Gastrocnemius medialis (tissue), 4 donors: Measurements from ENCODE around the gene CDKL4. TPM values are rescaled to one million over a fixed set of nuclear protein-coding genes. Genes with fewer than 3 reads are reported as not detected.
"Not testable (repeated sequence)": the region's sequence is repeated elsewhere in the genome, so short reads cannot be mapped to it uniquely, and the experiment has no call there.

ENCODE experiments used
- ATAC-seq, 2 donors: fragments of 150-250 bp; one replicate each; pipeline ENCODE4 v1.9.1; 2016
- DNase-seq, 2 donors: peaks; one replicate each; pipeline ENCODE4 v3.0.0-alpha.2; 2019
- H3K27ac ChIP-seq, 4 donors: fragments of 200-600 bp; sonication (generic); 1 replicate in 1 of 4; 2 replicates in 3 of 4; pipeline ENCODE4 v1.5.1; 2016 to 2018; ENCODE audit warnings: mild to moderate bottlenecking in 2 of 4, moderate library complexity in 1 of 4
- H3K27me3 ChIP-seq, 3 donors: fragments of 200-600 bp; sonication (generic) in 2 of 3; 1 replicate in 1 of 3; 2 replicates in 2 of 3; pipeline versions ENCODE4 v1.5.1 to v1.6.0; 2016 to 2019; ENCODE audit warnings: mild to moderate bottlenecking in 1 of 3, moderate library complexity in 1 of 3
- H3K36me3 ChIP-seq, 2 donors: fragments of 200-600 bp; sonication (generic) in 1 of 2; one replicate each; pipeline ENCODE4 v1.5.1; 2017 to 2018
- H3K4me1 ChIP-seq, 2 donors: fragments of 200-600 bp; sonication (generic) in 1 of 2; one replicate each; pipeline ENCODE4 v1.5.1; 2016 to 2017; ENCODE audit warnings: mild to moderate bottlenecking in 2 of 2
- H3K4me3 ChIP-seq, 4 donors: fragments of 200-600 bp; sonication (generic) in 3 of 4; 1 replicate in 1 of 4; 2 replicates in 3 of 4; pipeline ENCODE4 v1.5.1; 2016 to 2019; ENCODE audit warnings: mild to moderate bottlenecking in 2 of 4
- H3K9me3 ChIP-seq, 3 donors: fragments of 200-600 bp; sonication (generic) in 2 of 3; 1 replicate in 1 of 3; 2 replicates in 2 of 3; pipeline ENCODE4 v1.5.1; 2016 to 2019
- CTCF ChIP-seq, 5 experiments: fragments of 450-650 bp in 3 of 5; fragments of 200-600 bp in 2 of 5; sonication (generic) in 2 of 5; IDR thresholded peaks in 4 of 5; conservative IDR thresholded peaks in 1 of 5; 1 replicate in 4 of 5; 2 replicates in 1 of 5; pipeline ENCODE4 v1.5.1; 2016 to 2019; ENCODE audit warnings: antibody characterized with exemption in 5 of 5, mild to moderate bottlenecking in 3 of 5, moderate library complexity in 3 of 5
- POLR2A ChIP-seq, 2 donors: fragments of 450-650 bp; IDR thresholded peaks; one replicate each; pipeline ENCODE4 v1.6.1; 2017; ENCODE audit warnings: antibody characterized with exemption in 2 of 2, mild to moderate bottlenecking in 2 of 2, moderate library complexity in 2 of 2
- in situ Hi-C, 4 donors: fragments of 200-750 bp; cut with MboI; loops; one replicate each; pipeline versions ENCODE4 v1.15.0 to v1.8.0; 2017; ENCODE audit warnings: low sequenced_read_pairs in 4 of 4
- intact Hi-C: fragments of 100-400 bp; cut with DNase I; formaldehyde crosslinking; loops from one replicate; pipeline ENCODE4 v1.15.1; 2023; ENCODE audit warnings: low total_unique reads
- total RNA-seq, 4 donors: library from RNA; depleted of rRNA; stranded (reverse); fragments of >200 nt; gene quantifications; one replicate each; pipeline versions ENCODE4 v1.1.0 to v1.2.3, GENCODE V29; 2016

CDKL4 gene
- total RNA-seq, 4 donors from 2014 or later: 0.36 to 1.1 TPM; not detected in 2

GRCh38 chr2:39141334-39142271 is 102.2 kb downstream of the CDKL4 start:
- peaks cover 17 to 35% of the 10 kb centered on the region in 2 donors for H3K4me1 ChIP-seq
- peak; percentile 41 to 63 for DNase-seq

GRCh38 chr2:39140948-39141333 is 102.8 kb downstream of the CDKL4 start:
- Histone ChIP-seq H3K4me1 (peaks cover 17 to 31% of the 10 kb centered on the region in 2 donors), H3K27ac (peak overlapping the region; percentile 71 to 84 (median 78))
- H3K9me3 ChIP-seq, intact Hi-C loops, in situ Hi-C loops, H3K36me3 ChIP-seq, H3K27me3 ChIP-seq, H3K4me3 ChIP-seq, DNase-seq: not testable (repeated sequence)
- peak in 1 of 2 donors; percentile 18 for ATAC-seq

More at GRCh38 chr2:39141334-39142271, 102.2 kb downstream of the CDKL4 start:
- Histone ChIP-seq H3K4me3 (no peak overlapping the region), H3K9me3 (no peaks in the 10 kb centered on the region), H3K27me3 (no peaks in the 10 kb centered on the region), H3K27ac (peak overlapping the region; percentile 71 to 84 (median 78)), H3K36me3 (no peaks in the 10 kb centered on the region)
- in situ Hi-C loops (no loop called here), intact Hi-C loops (no loop called here)
- TF ChIP-seq CTCF (IDR thresholded peaks at IDR 0.05 in 4 of 5, conservative IDR thresholded peaks at IDR 0.05 in 1 of 5) (no peak), POLR2A (IDR thresholded peaks at IDR 0.05) (no peak)
- ATAC-seq: peak; percentile 41 to 54

- TF ChIP-seq CTCF (IDR thresholded peaks at IDR 0.05 in 4 of 5, conservative IDR thresholded peaks at IDR 0.05 in 1 of 5): no peak
- TF ChIP-seq POLR2A (IDR thresholded peaks at IDR 0.05): no peak
- intact Hi-C loops: no loop called here
- H3K27ac ChIP-seq: peak overlapping the region; percentile 71 to 84 (median 78)
- no peaks in the 10 kb centered on the region for H3K27me3 ChIP-seq
- H3K36me3 ChIP-seq: no peaks in the 10 kb centered on the region
- ATAC-seq (peak; percentile 95 to 98), DNase-seq (peak in 1 of 2 donors; percentile 55)
- in situ Hi-C loops: no loop called here
- H3K9me3 ChIP-seq: no peaks in the 10 kb centered on the region
- no peak overlapping the region for H3K4me3 ChIP-seq
- H3K4me1 ChIP-seq: peaks cover 17 to 31% of the 10 kb centered on the region in 2 donors
These were observed 103.4 kb downstream of the CDKL4 start for GRCh38 chr2:39140322-39140847.

- no peak for TF ChIP-seq POLR2A (IDR thresholded peaks at IDR 0.05)
- no peak for TF ChIP-seq CTCF (IDR thresholded peaks at IDR 0.05 in 4 of 5, conservative IDR thresholded peaks at IDR 0.05 in 1 of 5)
- no peak overlapping the region for H3K4me3 ChIP-seq
- no peaks in the 10 kb centered on the region for H3K9me3 ChIP-seq
- in situ Hi-C loops: no loop called here
- DNase-seq (no peak), ATAC-seq (no peak)
- intact Hi-C loops: loop anchor here (2.0 kb wide), 1 partner anchor 15 kb away; no protein-coding TSS in a partner anchor
- H3K27me3 ChIP-seq: no peaks in the 10 kb centered on the region
- H3K4me1 ChIP-seq: peaks cover 17 to 31% of the 10 kb centered on the region in 2 donors
- H3K27ac ChIP-seq: peak overlapping the region; percentile 71 to 84 (median 76)
- no peaks in the 10 kb centered on the region for H3K36me3 ChIP-seq
These were observed 104.1 kb downstream of the CDKL4 start for GRCh38 chr2:39139511-39140237.
